A673 (cell line): ENCODE data around the gene MBNL2.

Source experiments
- EZH2 ChIP-seq: fragments of 200-600 bp; sonication (generic); IDR thresholded peaks from 2 replicates; pipeline ENCODE4 v1.6.1; 2017; ENCODE audit warnings: borderline replicate concordance, low read depth, mild to moderate bottlenecking, mixed read lengths, antibody characterized with exemption, low read length; ENCODE audit not compliant: poor library complexity, severe bottlenecking
- TF ChIP-seq, protein P1 (sequence below): fragments of 300-800, 200-600 bp; sonication (generic); conservative IDR thresholded peaks from 2 replicates; pipeline ENCODE4 v1.5.1; 2017; ENCODE audit warnings: low read depth, mild to moderate bottlenecking, antibody characterized with exemption, low read length, moderate library complexity, mixed read lengths

DNA sequence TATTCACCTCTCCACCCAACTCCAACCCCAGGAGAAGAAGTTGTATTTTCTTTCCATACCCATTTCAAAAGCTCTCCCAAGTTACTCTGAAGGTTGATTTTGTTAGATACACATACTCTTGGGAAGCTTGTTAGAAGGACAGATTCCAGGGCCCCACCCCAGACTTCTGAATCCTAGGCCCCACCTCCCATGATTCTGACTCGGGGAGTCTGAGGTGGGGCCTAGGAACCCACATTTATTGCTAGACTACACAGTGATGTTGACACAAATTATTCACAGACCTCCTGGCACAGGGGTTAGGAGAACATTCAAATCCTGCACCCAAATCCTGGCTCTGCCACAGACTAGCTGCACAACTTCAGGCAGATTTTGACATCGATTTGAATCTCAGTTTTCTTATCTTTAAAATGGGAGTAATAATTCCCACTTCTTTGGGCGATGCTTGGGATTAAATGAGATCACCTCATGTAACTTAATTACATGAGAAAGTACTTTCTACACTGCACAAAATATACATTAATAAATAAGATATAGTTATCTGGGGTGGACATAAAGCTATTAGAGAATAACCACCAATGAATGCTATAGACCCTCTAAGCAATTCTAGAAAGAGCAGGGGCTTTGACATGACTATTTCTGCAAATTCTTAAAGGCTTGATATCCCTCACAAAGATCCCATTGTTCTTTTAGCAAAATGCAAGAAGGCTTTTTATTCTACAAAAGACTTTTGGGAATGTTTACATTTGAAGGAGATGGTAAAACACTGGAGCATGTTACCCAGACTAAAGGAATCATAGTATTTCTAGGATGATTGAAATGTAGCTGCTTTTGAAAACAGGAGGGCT is 18.0 kb downstream of the MBNL2 start:
- TF ChIP-seq, protein P1, sequence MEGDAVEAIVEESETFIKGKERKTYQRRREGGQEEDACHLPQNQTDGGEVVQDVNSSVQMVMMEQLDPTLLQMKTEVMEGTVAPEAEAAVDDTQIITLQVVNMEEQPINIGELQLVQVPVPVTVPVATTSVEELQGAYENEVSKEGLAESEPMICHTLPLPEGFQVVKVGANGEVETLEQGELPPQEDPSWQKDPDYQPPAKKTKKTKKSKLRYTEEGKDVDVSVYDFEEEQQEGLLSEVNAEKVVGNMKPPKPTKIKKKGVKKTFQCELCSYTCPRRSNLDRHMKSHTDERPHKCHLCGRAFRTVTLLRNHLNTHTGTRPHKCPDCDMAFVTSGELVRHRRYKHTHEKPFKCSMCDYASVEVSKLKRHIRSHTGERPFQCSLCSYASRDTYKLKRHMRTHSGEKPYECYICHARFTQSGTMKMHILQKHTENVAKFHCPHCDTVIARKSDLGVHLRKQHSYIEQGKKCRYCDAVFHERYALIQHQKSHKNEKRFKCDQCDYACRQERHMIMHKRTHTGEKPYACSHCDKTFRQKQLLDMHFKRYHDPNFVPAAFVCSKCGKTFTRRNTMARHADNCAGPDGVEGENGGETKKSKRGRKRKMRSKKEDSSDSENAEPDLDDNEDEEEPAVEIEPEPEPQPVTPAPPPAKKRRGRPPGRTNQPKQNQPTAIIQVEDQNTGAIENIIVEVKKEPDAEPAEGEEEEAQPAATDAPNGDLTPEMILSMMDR, result no peak
- TF ChIP-seq EZH2, result no peak
